Measurements from ENCODE around the gene HIGD1A. TPM values are rescaled to one million over a fixed set of nuclear protein-coding genes. Genes with fewer than 3 reads are reported as not detected.
A peak's percentile ranks its signal among the peaks of the same experiment; 100 is the strongest.

HIGD1A gene
- total RNA-seq, 2 donors from 2014 or later, result 46.4 to 84.4 TPM

GRCh38 chr3:42796332-42796885 lies 7.9 kb downstream of the HIGD1A start:
- Mint-ChIP-seq H3K27ac (no peak overlapping the region), H3K27me3 (no peaks in the 10 kb centered on the region), H3K9me3 (no peaks in the 10 kb centered on the region), H3K36me3 (ENCODE audit: low read depth) (peaks cover 32% of the 10 kb centered on the region), H3K4me3 (no peak overlapping the region), H3K4me1 (peaks cover 12% of the 10 kb centered on the region)
- no peak for ATAC-seq (replicated peaks)

- ATAC-seq (replicated peaks), result no peak
- H3K4me3 Mint-ChIP-seq, result no peak overlapping the region
- H3K36me3 Mint-ChIP-seq (ENCODE audit: low read depth), result peaks cover 32% of the 10 kb centered on the region
- H3K27ac Mint-ChIP-seq, result no peak overlapping the region
- no peaks in the 10 kb centered on the region for H3K9me3 Mint-ChIP-seq
- H3K27me3 Mint-ChIP-seq, result no peaks in the 10 kb centered on the region
- H3K4me1 Mint-ChIP-seq, result peaks cover 10% of the 10 kb centered on the region
These were observed 8.6 kb downstream of the HIGD1A start for GRCh38 chr3:42795621-42796181.

GRCh38 chr3:42790714-42791229 lies 13.5 kb downstream of the HIGD1A start:
- no peaks in the 10 kb centered on the region for H3K27me3 Mint-ChIP-seq
- peaks cover 60% of the 10 kb centered on the region for H3K36me3 Mint-ChIP-seq (ENCODE audit: low read depth)
- H3K4me3 Mint-ChIP-seq, result no peak overlapping the region
- ATAC-seq (replicated peaks), result no peak
- no peaks in the 10 kb centered on the region for H3K9me3 Mint-ChIP-seq
- peaks cover 6% of the 10 kb centered on the region for H3K4me1 Mint-ChIP-seq
- peak overlapping the region; percentile 3 for H3K27ac Mint-ChIP-seq

GRCh38 chr3:42786631-42787030 lies 17.7 kb downstream of the HIGD1A start:
- no peak for ATAC-seq (replicated peaks)
- no peak overlapping the region for H3K4me3 Mint-ChIP-seq
- H3K4me1 Mint-ChIP-seq, result peaks cover 6% of the 10 kb centered on the region
- H3K27me3 Mint-ChIP-seq, result no peaks in the 10 kb centered on the region
- peaks cover 80% of the 10 kb centered on the region for H3K36me3 Mint-ChIP-seq (ENCODE audit: low read depth)
- H3K27ac Mint-ChIP-seq, result peak overlapping the region; percentile 61
- H3K9me3 Mint-ChIP-seq, result no peaks in the 10 kb centered on the region

GRCh38 chr3:42786212-42786611 lies 18.1 kb downstream of the HIGD1A start:
- no peak for ATAC-seq (replicated peaks)
- Mint-ChIP-seq H3K36me3 (ENCODE audit: low read depth) (peaks cover 76% of the 10 kb centered on the region), H3K27me3 (no peaks in the 10 kb centered on the region), H3K9me3 (no peaks in the 10 kb centered on the region), H3K4me1 (peaks cover 6% of the 10 kb centered on the region), H3K4me3 (no peak overlapping the region), H3K27ac (peak overlapping the region; percentile 61)

- Mint-ChIP-seq H3K27ac (no peak overlapping the region), H3K4me1 (no peaks in the 10 kb centered on the region), H3K9me3 (no peaks in the 10 kb centered on the region), H3K4me3 (no peak overlapping the region), H3K36me3 (ENCODE audit: low read depth) (peaks cover 41% of the 10 kb centered on the region), H3K27me3 (no peaks in the 10 kb centered on the region)
- ATAC-seq (replicated peaks), result peak; percentile 86
These were observed 23.2 kb downstream of the HIGD1A start for GRCh38 chr3:42780892-42781700.

- ATAC-seq (replicated peaks), result no peak
- H3K4me3 Mint-ChIP-seq, result no peak overlapping the region
- peaks cover 34% of the 10 kb centered on the region for H3K36me3 Mint-ChIP-seq (ENCODE audit: low read depth)
- no peaks in the 10 kb centered on the region for H3K27me3 Mint-ChIP-seq
- H3K9me3 Mint-ChIP-seq, result no peaks in the 10 kb centered on the region
- no peak overlapping the region for H3K27ac Mint-ChIP-seq
- H3K4me1 Mint-ChIP-seq, result no peaks in the 10 kb centered on the region
These were observed 23.9 kb downstream of the HIGD1A start for GRCh38 chr3:42780398-42780797.

- peaks cover 18% of the 10 kb centered on the region for H3K36me3 Mint-ChIP-seq (ENCODE audit: low read depth)
- H3K4me1 Mint-ChIP-seq, result no peaks in the 10 kb centered on the region
- H3K9me3 Mint-ChIP-seq, result no peaks in the 10 kb centered on the region
- H3K27ac Mint-ChIP-seq, result no peak overlapping the region
- H3K27me3 Mint-ChIP-seq, result no peaks in the 10 kb centered on the region
- no peak for ATAC-seq (replicated peaks)
- no peak overlapping the region for H3K4me3 Mint-ChIP-seq
These were observed 25.6 kb downstream of the HIGD1A start for GRCh38 chr3:42778644-42779043.

GRCh38 chr3:42773409-42773751 lies 30.9 kb downstream of the HIGD1A start:
- Mint-ChIP-seq H3K9me3 (no peaks in the 10 kb centered on the region), H3K4me1 (peaks cover 4% of the 10 kb centered on the region), H3K4me3 (peak overlapping the region; percentile 87), H3K36me3 (ENCODE audit: low read depth) (no peaks in the 10 kb centered on the region), H3K27me3 (no peaks in the 10 kb centered on the region), H3K27ac (peak overlapping the region; percentile 90)
- ATAC-seq (replicated peaks), result no peak

GRCh38 chr3:42772670-42773408 lies 31.5 kb downstream of the HIGD1A start, which contains the start of gene CCDC13:
Gene CCDC13, minus strand, starts transcription at chr3:42773253. Its CDS starts 14,908 bp downstream, at chr3:42758345.
- peak; percentile 97 for ATAC-seq (replicated peaks)
- Mint-ChIP-seq H3K27ac (peak within 1 kb of the TSS; percentile 90), H3K27me3 (no peaks in the 10 kb centered on the region), H3K4me1 (peaks cover 4% of the 10 kb centered on the region), H3K9me3 (no peaks in the 10 kb centered on the region), H3K36me3 (ENCODE audit: low read depth) (no peaks in the 10 kb centered on the region), H3K4me3 (peak within 1 kb of the TSS; percentile 87)

- Mint-ChIP-seq H3K9me3 (no peaks in the 10 kb centered on the region), H3K36me3 (ENCODE audit: low read depth) (no peaks in the 10 kb centered on the region), H3K4me1 (peaks cover 4% of the 10 kb centered on the region), H3K27ac (no peak overlapping the region), H3K4me3 (peak overlapping the region; percentile 28), H3K27me3 (no peaks in the 10 kb centered on the region)
- no peak for ATAC-seq (replicated peaks)
These were observed 33.0 kb downstream of the HIGD1A start for GRCh38 chr3:42771271-42771670.

GRCh38 chr3:42769477-42770131 lies 34.7 kb downstream of the HIGD1A start:
- H3K36me3 Mint-ChIP-seq (ENCODE audit: low read depth), result no peaks in the 10 kb centered on the region
- no peak for ATAC-seq (replicated peaks)
- H3K9me3 Mint-ChIP-seq, result no peaks in the 10 kb centered on the region
- H3K27ac Mint-ChIP-seq, result no peak overlapping the region
- H3K27me3 Mint-ChIP-seq, result no peaks in the 10 kb centered on the region
- no peak overlapping the region for H3K4me3 Mint-ChIP-seq
- H3K4me1 Mint-ChIP-seq, result peaks cover 4% of the 10 kb centered on the region

GRCh38 chr3:42764561-42765295 lies 39.6 kb downstream of the HIGD1A start:
- Mint-ChIP-seq H3K27me3 (no peaks in the 10 kb centered on the region), H3K4me3 (no peak overlapping the region), H3K36me3 (ENCODE audit: low read depth) (no peaks in the 10 kb centered on the region), H3K9me3 (no peaks in the 10 kb centered on the region), H3K4me1 (no peaks in the 10 kb centered on the region), H3K27ac (no peak overlapping the region)
- ATAC-seq (replicated peaks), result no peak
